H1 (cell line): Measurements from ENCODE around the gene CRTC2. TPM values are rescaled to one million over a fixed set of nuclear protein-coding genes. Genes with fewer than 3 reads are reported as not detected.

ENCODE experiments used
- CTCF ChIA-PET: fragments of 300-600 bp; sonication (Branson Sonifier 250); formaldehyde crosslinking; loops from one replicate; lab custom pipeline; 2021; ENCODE audit not compliant: partially characterized antibody; lab: Charles Lee
- POLR2A ChIA-PET: fragments of 300-600 bp; sonication (Branson Sonifier 250); formaldehyde crosslinking; loops from one replicate; lab custom pipeline; 2021; ENCODE audit warnings: inconsistent platforms; ENCODE audit not compliant: partially characterized antibody; lab: Charles Lee
- DNase-seq, 2 experiments: peaks; one replicate each; pipeline versions ENCODE4 v3.0.0 to v3.0.0-alpha.2; 2010 to 2022; ENCODE audit warnings: low spot score in 2 of 2, low read depth in 1 of 2, mixed read lengths in 1 of 2
- FAIRE-seq: peaks from 2 replicates; lab custom pipeline; 2011; peaks lifted over from hg19 to GRCh38; lab: Jason Lieb, UNC
- H2AFZ ChIP-seq: 2 replicates; pipeline ENCODE4 v1.8.1; 2012; ENCODE audit warnings: low read length, inconsistent platforms
- H2AK5ac ChIP-seq: 2 replicates; pipeline ENCODE4 v1.6.1; 2013; ENCODE audit warnings: low read depth, low read length
- H2BK120ac ChIP-seq: replicated peaks from 2 replicates; pipeline ENCODE3; 2013; ENCODE audit warnings: low read depth, low read length, inconsistent platforms
- H2BK12ac ChIP-seq: 2 replicates; pipeline ENCODE4 v1.6.1; 2013; ENCODE audit warnings: low read depth, low read length
- H2BK15ac ChIP-seq: 2 replicates; pipeline ENCODE4 v1.6.1; 2013; ENCODE audit warnings: low read length
- H2BK20ac ChIP-seq: 2 replicates; pipeline ENCODE4 v1.6.1; 2013; ENCODE audit warnings: low read length
- H2BK5ac ChIP-seq: 2 replicates; pipeline ENCODE4 v1.6.1; 2013; ENCODE audit warnings: low read depth, low read length
- H3K14ac ChIP-seq: 2 replicates; pipeline ENCODE4 v1.6.1; 2013; ENCODE audit warnings: inconsistent platforms; ENCODE audit not compliant: insufficient read length
- H3K18ac ChIP-seq: 2 replicates; pipeline ENCODE4 v1.6.1; 2013; ENCODE audit warnings: low read length; ENCODE audit errors: extremely low read depth
- H3K23ac ChIP-seq: 2 replicates; pipeline ENCODE4 v1.6.1; 2013; ENCODE audit warnings: inconsistent platforms; ENCODE audit not compliant: insufficient read length
- H3K23me2 ChIP-seq: 2 replicates; pipeline ENCODE4 v1.6.1; 2013; ENCODE audit warnings: low read depth, low read length
- H3K27ac ChIP-seq: 2 replicates; pipeline ENCODE4 v1.6.1; 2011; ENCODE audit warnings: low read depth, low read length, inconsistent platforms
- H3K27me3 ChIP-seq, 4 experiments: replicated peaks in 1 of 4; 1 replicate in 1 of 4; 2 replicates in 3 of 4; pipeline versions ENCODE4 v1.6.1 to v1.8.1; 2011 to 2013; ENCODE audit warnings: low read length in 3 of 4, mild to moderate bottlenecking in 3 of 4, inconsistent platforms in 2 of 4, mixed read lengths in 2 of 4, moderate library complexity in 1 of 4; ENCODE audit not compliant: control insufficient read depth in 3 of 4, insufficient read depth in 3 of 4; ENCODE audit errors: extremely low read depth in 1 of 4
- H3K36me3 ChIP-seq, 4 experiments: 2 replicates each; pipeline versions ENCODE4 v1.6.1 to v1.8.1; 2011 to 2013; ENCODE audit warnings: mild to moderate bottlenecking in 4 of 4, low read length in 3 of 4, moderate library complexity in 2 of 4, control low read depth in 1 of 4, inconsistent platforms in 1 of 4; ENCODE audit not compliant: insufficient read depth in 4 of 4, control insufficient read depth in 2 of 4
- H3K4ac ChIP-seq: replicated peaks from 2 replicates; pipeline ENCODE3; 2013; ENCODE audit warnings: low read length, low read depth, mixed read lengths, inconsistent platforms; ENCODE audit not compliant: insufficient read length
- H3K4me1 ChIP-seq, 4 experiments: replicated peaks in 1 of 4; 1 replicate in 1 of 4; 2 replicates in 3 of 4; pipeline versions ENCODE4 v1.6.1 to v1.8.1; 2011 to 2013; ENCODE audit warnings: low read length in 3 of 4, inconsistent platforms in 2 of 4, mixed read lengths in 1 of 4; ENCODE audit not compliant: insufficient read depth in 4 of 4, control insufficient read depth in 3 of 4
- H3K4me2 ChIP-seq, 2 experiments: 2 replicates each; pipeline versions ENCODE4 v1.6.1 to v1.8.1; 2011 to 2013; ENCODE audit warnings: low read depth in 2 of 2, low read length in 2 of 2, control low read depth in 1 of 2, inconsistent platforms in 1 of 2, mild to moderate bottlenecking in 1 of 2; ENCODE audit not compliant: insufficient read depth in 1 of 2
- H3K4me3 ChIP-seq, 4 experiments: fragments of 200-600, 300-600 bp in 1 of 4; sonication (generic), shearing (Covaris generic), sonication (Bioruptor Twin) in 1 of 4; 2 replicates each; pipeline versions ENCODE4 v1.5.1 to v1.8.1; 2011 to 2016; ENCODE audit warnings: low read length in 4 of 4, low read depth in 3 of 4, control low read depth in 2 of 4, inconsistent platforms in 2 of 4, mild to moderate bottlenecking in 2 of 4, mixed read lengths in 1 of 4, moderate library complexity in 1 of 4; ENCODE audit not compliant: insufficient read depth in 2 of 4; ENCODE audit errors: extremely low read depth in 1 of 4
- H3K56ac ChIP-seq: replicated peaks from 2 replicates; pipeline ENCODE3; 2013; ENCODE audit warnings: low read depth, mild to moderate bottlenecking, mixed read lengths, low read length, inconsistent platforms; ENCODE audit not compliant: insufficient read length
- H3K79me1 ChIP-seq: 2 replicates; pipeline ENCODE4 v1.6.1; 2013; ENCODE audit warnings: low read depth, low read length, control low read depth
- H3K79me2 ChIP-seq, 2 experiments: 2 replicates each; pipeline versions ENCODE4 v1.6.1 to v1.8.1; 2012 to 2013; ENCODE audit warnings: low read length in 2 of 2, mild to moderate bottlenecking in 2 of 2, inconsistent platforms in 1 of 2; ENCODE audit not compliant: insufficient read depth in 2 of 2, control insufficient read depth in 1 of 2
- H3K9ac ChIP-seq, 4 experiments: replicated peaks in 1 of 4; 1 replicate in 1 of 4; 2 replicates in 3 of 4; pipeline versions ENCODE4 v1.6.1 to v1.8.1; 2011 to 2013; ENCODE audit warnings: low read depth in 3 of 4, low read length in 3 of 4, control low read depth in 2 of 4, mild to moderate bottlenecking in 2 of 4, moderate library complexity in 2 of 4, inconsistent platforms in 1 of 4; ENCODE audit errors: extremely low read depth in 1 of 4
- H3K9me3 ChIP-seq, 2 experiments: 2 replicates each; pipeline versions ENCODE4 v1.6.1 to v1.8.1; 2012 to 2013; ENCODE audit warnings: mild to moderate bottlenecking in 2 of 2, moderate library complexity in 2 of 2, control low read depth in 1 of 2, inconsistent platforms in 1 of 2, low read depth in 1 of 2, low read length in 1 of 2, mixed read lengths in 1 of 2; ENCODE audit not compliant: insufficient read depth in 2 of 2
- H4K20me1 ChIP-seq, 2 experiments: replicated peaks in 1 of 2; 2 replicates each; pipeline versions ENCODE3 to v1.8.1; 2011 to 2013; ENCODE audit warnings: inconsistent platforms in 2 of 2, low read length in 2 of 2, mild to moderate bottlenecking in 1 of 2; ENCODE audit not compliant: insufficient read depth in 2 of 2, control insufficient read depth in 1 of 2
- H4K5ac ChIP-seq: 2 replicates; pipeline ENCODE4 v1.6.1; 2013; ENCODE audit warnings: low read length, low read depth, mixed read lengths, inconsistent platforms; ENCODE audit not compliant: insufficient read length
- H4K8ac ChIP-seq: 2 replicates; pipeline ENCODE4 v1.8.0; 2013; ENCODE audit warnings: mild to moderate bottlenecking, moderate library complexity, low read length, inconsistent platforms; ENCODE audit not compliant: insufficient read depth; ENCODE audit errors: extremely low read depth
- H4K91ac ChIP-seq: replicated peaks from 2 replicates; pipeline ENCODE3; 2013; ENCODE audit warnings: low read length, mixed read lengths, inconsistent platforms; ENCODE audit not compliant: insufficient read length
- SP4 ChIP-seq: IDR thresholded peaks from 2 replicates; pipeline ENCODE4 v1.6.1; 2012; ENCODE audit warnings: low read length, inconsistent platforms
- WGBS, 2 experiments: shearing (Covaris generic) in 1 of 2; methylation state at CpG; one replicate each; pipeline versions ENCODE4 v1.1.6 to v1.1.7; 2013 to 2015; ENCODE audit warnings: low lambda C conversion rate in 2 of 2, mixed read lengths in 2 of 2, inconsistent platforms in 1 of 2, low coverage in 1 of 2, missing lambda C conversion rate in 1 of 2; ENCODE audit not compliant: insufficient replicate concordance in 2 of 2, insufficient coverage in 1 of 2, insufficient read length in 1 of 2; ENCODE audit errors: extremely low coverage in 1 of 2, missing lambda C conversion rate in 1 of 2; 5-methylcytosine and 5-hydroxymethylcytosine counted together
- polyA plus RNA-seq, 7 experiments: library from polyadenylated mRNA; depleted of rRNA in 3 of 7; stranded (reverse) in 5 of 7; unstranded in 2 of 7; fragments of >200 nt in 5 of 7; fragments of 200-250 nt in 2 of 7; gene quantifications; 1 replicate in 5 of 7; 2 replicates in 1 of 7; 4 replicates in 1 of 7; pipeline versions ENCODE4 v1.2.1 to v1.2.3, GENCODE V29; 2011 to 2013; ENCODE audit warnings: missing spikeins in 2 of 7, mixed read lengths in 2 of 7
- total RNA-seq: library from RNA; stranded (reverse); fragmentation: NEBNext Ultra II Directional; extraction: Animal tissue kit (Norgen Biotek cat#: 25700); gene quantifications from 2 replicates; pipeline ENCODE4 v1.2.1, GENCODE V29; 2021

The CRTC2 gene
- total and polyA plus RNA-seq, 2 of the 8 experiments (the other 6 are each of a cell fraction or from before 2014, with no cell fraction given) = 28.6 to 34.3 TPM

GRCh38 chr1:153946622-153947241 lies 11.7 kb downstream of the CRTC2 start, which contains the start of gene DENND4B:
Gene DENND4B (minus strand): TSS chr1:153946718. CDS start chr1:153944374, 2,344 bp downstream.
- 12% methylated on average over 26 of the region's 28 CpGs; no CpG with 5 or more reads in 1 of the 2 experiments for WGBS, 2 experiments
- no peaks in the 10 kb centered on the region for H3K9me3 ChIP-seq
- FAIRE-seq (no peak), DNase-seq (peak in 1 of 2 experiments; percentile 93)
- peak within 1 kb of the TSS; percentile 79 to 87 (median 80) for H3K4me3 ChIP-seq
- H3K79me1 ChIP-seq = no peaks in the 10 kb centered on the region; the same call in 1 of the 2 replicates
- H3K4ac ChIP-seq = no peak within 1 kb of the TSS
- no peak within 1 kb of the TSS for H2BK20ac ChIP-seq
- peak within 1 kb of the TSS; percentile 31 for H4K5ac ChIP-seq
- no peak within 1 kb of the TSS for H2BK12ac ChIP-seq
- H4K20me1 ChIP-seq = peaks cover 2 to 3% of the 10 kb centered on the region in 2 experiments
- peaks cover 0 to 5% (median 2%) of the 10 kb centered on the region in 4 experiments; a peak in 2 of 7 replicates for H3K4me1 ChIP-seq
- ChIA-PET POLR2A (interaction anchor here (0.9 to 11.4 kb wide), 18 partner anchors 8 to 150 kb away, joined by 3 to 75 read pairs (median 8); partner anchors contain the start of genes CREB3L4, CRTC2, GATAD2B and JTB), CTCF (interaction anchor here (0.6 to 4.2 kb wide), 24 partner anchors 9 to 254 kb away, joined by 3 to 31 read pairs (median 4); partner anchors contain the start of genes CREB3L4, CRTC2 and RAB13)
- H2BK120ac ChIP-seq = no peak within 1 kb of the TSS
- peak within 1 kb of the TSS; percentile 39 for H4K91ac ChIP-seq
- no peak within 1 kb of the TSS for H3K23ac ChIP-seq
- no peak within 1 kb of the TSS for H3K14ac ChIP-seq
- H3K27me3 ChIP-seq = no peaks in the 10 kb centered on the region
- peaks cover 0 to 18% of the 10 kb centered on the region in 2 experiments; a peak in 2 of 4 replicates for H3K79me2 ChIP-seq
- peaks cover 4 to 25% (median 20%) of the 10 kb centered on the region in 4 experiments; a peak in 6 of 8 replicates for H3K36me3 ChIP-seq
- peak within 1 kb of the TSS; percentile 78 for H3K18ac ChIP-seq
- peak within 1 kb of the TSS; percentile 60 for H4K8ac ChIP-seq
- peak within 1 kb of the TSS; percentile 55; the same call in 1 of the 2 replicates for H3K27ac ChIP-seq
- H3K9ac ChIP-seq = peak within 1 kb of the TSS; percentile 53 to 98 (median 72)
- H2AK5ac ChIP-seq = no peak within 1 kb of the TSS
- peak within 1 kb of the TSS; percentile 69 to 89 for H3K4me2 ChIP-seq
- no peak within 1 kb of the TSS; the same call in 1 of the 2 replicates for H2AFZ ChIP-seq
- H3K23me2 ChIP-seq = peaks cover 6% of the 10 kb centered on the region; the same call in 1 of the 2 replicates
- H2BK15ac ChIP-seq = no peak within 1 kb of the TSS
- peak within 1 kb of the TSS; percentile 4; the same call in 1 of the 2 replicates for H2BK5ac ChIP-seq
- H3K56ac ChIP-seq = no peak within 1 kb of the TSS
- no peak; the same call in 1 of the 2 replicates for TF ChIP-seq SP4
